Stimulated activated CD8-positive, alpha-beta memory T cell treated with anti-CD3 and anti-CD28 coated beads, Interleukin-7, amount 100 ng/mL, for 4 hours (primary cell): Measurements from ENCODE around the gene CCDC7.
"Not testable (repeated sequence)": the region's sequence is repeated elsewhere in the genome, so short reads cannot be mapped to it uniquely, and the experiment has no call there.

Experiments used
- DNase-seq, 2 donors: peaks; one replicate each; pipeline ENCODE4 v3.0.0-alpha.2; 2020; ENCODE audit warnings: low read depth in 2 of 2

The CCDC7 gene

DNA sequence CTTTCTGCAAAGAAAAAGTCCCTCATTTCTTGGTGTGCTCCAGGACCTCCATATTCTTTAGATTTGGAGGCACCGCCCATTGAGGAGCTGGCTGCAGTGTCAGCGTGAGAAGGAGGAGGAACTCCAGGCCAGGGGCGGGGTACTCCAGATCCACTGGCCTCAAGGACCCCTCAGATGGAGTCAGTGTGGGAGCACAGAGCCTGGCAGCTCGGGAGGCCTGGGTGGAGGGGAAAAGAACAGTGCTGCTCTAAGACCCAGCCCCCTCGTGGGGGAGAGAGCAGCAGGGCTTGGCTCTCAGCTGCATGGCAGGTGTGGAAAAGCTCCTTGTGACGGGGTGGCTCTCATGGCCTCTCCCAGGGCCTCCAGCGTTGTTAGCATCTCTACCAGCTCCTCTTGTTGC is 441.5 kb downstream of the CCDC7 start:
- no peak for DNase-seq

- no peak for DNase-seq
Observed at GRCh38 chr10:32888161-32888927, 442.4 kb downstream of the CCDC7 start.

DNA sequence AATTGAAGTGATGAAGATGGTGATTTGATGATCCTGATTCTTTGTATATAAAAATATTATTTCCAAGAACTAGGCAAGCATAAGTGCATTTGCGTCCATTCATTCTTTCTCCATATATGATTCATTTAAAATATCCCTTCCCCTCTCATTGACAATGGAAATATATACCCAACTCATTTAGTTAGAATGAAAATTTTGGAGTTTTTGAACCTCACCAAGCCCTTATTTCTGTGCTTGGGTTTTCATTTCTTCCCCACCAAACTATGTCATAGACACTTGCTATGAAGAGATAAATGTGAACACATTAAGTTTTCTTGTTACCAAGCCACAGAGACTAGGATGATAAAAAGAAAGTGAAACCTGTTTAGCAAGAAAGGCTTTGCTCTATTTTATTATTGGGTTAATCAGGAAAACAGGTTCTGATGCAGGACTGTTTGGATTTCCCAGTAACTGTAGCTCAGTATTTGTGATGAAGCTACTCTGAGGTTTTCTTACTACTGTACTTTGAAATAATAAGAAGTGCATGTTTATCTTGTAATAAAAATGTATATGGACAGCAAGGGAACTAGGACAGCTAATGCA is 443.8 kb downstream of the CCDC7 start:
- no peak for DNase-seq

DNA sequence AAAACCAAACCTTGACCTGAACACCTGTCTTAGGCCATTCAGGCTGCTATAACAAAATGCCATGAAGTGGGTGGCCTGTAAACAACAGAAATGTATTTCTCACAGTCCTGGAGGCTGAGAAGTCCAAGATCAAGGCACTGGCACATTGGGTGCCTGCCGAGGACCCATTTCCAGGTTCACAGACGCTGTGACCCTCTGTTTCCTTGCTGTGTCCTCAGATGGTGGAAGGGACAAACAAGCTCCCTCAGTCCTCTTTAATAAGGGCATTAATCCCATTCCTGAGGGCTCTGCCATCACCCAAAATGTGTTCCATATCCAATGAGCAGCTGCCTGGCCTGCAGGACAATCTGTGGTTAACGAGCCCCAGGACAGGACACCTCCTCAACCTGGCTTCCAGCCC is 444.5 kb downstream of the CCDC7 start:
- no peak for DNase-seq

DNA sequence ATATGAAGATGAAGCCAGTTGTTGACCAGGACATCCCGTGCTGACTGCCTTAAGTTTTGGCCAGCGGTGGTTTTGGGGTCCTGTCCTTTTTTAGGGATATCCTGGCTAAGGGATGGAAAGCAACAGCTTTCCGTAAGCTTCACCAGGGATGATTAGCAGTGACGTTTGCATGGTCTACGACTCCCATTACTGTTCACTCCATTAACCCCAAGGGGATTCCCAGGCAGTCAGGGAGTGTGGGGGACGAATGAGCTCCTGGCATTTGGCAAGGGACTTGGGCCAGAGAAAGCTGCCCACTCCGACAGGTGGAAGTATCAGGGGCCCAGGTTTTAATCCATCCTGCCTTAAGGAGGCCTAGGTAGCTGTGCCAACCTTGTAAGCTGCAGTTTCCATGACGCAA is 445.3 kb downstream of the CCDC7 start:
- no peak for DNase-seq

DNA sequence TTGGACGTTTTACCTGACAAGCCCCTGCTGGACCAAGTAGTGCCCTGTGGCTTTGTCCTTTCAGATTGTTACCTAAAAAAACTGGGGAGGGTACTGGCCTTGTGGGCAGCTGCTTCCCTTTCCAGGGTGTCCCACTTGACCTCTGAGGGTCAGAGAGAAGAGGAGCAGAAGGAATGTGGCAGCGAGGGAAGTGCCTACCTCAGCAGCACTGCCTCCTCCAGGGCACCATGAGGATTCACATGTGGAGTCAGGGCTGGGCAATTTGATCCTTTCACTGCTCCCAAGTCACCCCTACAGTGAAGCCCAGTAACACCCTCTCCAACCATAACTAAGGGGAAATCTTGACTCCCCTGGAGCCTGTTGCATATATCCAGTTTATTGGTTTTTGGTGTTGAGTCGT is 447.5 kb downstream of the CCDC7 start:
- DNase-seq, result no peak

DNA sequence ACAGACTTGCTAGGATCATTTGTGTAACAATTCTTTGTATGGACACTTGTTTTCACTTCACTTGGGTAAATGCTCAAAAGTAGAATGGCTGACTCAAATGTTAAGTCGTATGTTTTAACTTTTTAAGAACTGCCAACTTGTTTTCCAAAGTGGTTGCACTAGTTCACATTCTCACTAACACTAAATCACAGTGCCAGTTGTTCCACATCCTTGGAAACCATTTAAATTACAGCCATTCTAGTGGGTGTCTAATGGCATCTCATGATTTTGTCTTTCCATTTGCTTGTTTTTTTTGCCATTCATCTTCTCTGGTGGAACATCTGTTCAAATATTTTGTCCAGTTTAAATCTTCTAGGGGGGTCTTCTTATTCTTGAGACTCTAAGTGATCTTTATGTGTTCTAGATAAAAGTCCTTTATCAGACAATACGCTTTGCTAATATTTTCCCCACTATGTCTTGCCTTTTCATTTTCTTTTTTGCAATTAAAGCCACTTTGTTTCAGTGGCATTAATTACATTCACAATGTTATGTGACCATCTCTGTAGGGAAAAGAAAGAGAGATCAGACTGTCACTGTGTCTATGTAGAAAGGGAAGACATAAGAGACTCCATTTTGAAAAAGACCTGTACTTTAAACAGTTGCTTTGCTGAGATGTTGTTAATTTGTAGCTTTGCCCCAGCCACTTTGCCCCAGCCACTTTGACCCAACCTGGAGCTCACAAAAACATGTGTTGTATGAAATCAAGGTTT is 448.1 kb downstream of the CCDC7 start:
- no peak for DNase-seq

DNA sequence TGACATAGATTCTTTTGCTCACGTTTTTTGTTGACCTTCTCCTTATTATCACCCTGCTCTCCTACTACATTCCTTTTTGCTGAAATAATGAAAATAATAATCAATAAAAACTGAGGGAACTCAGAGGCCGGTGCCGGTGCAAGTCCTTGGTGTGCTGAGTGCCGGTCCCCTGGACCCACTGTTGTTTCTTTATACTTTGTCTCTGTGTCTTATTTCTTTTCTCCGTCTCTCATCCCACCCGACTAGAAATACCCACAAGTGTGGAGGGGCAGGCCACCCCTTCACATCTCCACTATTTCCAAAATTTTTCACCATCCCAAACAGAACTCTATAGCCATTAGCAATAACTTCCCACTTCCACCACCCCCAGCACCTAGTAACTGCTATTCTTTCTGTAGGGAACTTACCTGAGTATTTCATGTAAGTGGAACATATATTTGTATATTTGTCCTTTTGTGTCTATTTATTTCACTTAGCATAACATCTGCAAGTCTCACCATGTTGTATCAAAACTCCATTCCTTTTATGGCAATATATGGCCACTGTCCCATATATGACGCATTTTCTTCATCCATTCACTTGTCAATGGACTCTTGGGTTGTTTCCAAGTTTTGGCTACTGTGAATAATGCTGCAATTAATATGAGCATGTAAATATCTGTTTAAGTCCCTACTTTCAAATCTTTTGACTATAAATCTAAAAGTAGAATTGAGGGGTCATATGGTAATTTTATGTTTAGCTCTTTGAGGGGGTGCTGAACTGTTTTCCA is 449.4 kb downstream of the CCDC7 start:
- not testable (repeated sequence) for DNase-seq

- DNase-seq, result no peak
Observed at GRCh38 chr10:32901815-32902214, 455.9 kb downstream of the CCDC7 start.

GRCh38 chr10:32905466-32905865 is 459.5 kb downstream of the CCDC7 start:
- no peak for DNase-seq

DNA sequence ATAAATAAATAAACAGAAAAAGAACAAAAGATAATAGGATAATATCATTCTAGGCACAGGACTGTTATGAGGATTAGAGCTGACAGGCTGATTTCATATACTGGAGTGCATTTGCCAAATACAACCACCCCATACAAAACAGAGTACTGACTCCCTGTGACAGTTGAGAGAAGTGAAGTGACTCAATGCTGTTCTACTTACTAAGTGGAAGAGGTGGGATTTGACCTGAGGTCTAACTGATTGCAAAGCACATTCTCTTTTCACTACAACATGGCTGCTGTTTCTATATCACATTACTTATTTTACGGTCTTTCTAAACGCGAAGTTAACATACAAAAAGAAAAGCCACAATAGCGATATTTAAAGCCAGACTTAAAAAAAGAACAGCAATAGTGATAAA is 460.7 kb downstream of the CCDC7 start:
- DNase-seq, result no peak

GRCh38 chr10:32909456-32909855 is 463.5 kb downstream of the CCDC7 start:
- DNase-seq, result no peak

DNA sequence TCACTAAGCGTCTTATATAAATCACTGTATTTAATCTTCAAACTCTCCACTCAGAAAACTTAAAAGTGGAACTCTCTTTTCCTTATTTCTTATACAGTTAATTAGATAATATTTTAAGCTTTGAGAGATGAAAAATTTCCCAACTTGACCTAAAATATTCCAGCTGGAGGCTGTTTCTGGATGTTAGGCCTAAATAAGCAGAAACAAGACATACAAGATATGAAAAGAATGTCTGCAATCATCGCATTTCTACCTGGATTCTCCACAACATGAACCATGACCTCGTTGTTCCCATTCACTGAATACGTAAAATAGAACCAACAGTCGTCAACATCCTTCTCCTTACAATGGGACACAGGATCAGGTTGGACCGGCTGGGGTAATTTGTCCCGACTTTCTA is 464.0 kb downstream of the CCDC7 start:
- not testable (repeated sequence) for DNase-seq

- no peak for DNase-seq
Observed at GRCh38 chr10:32911285-32912016, 465.5 kb downstream of the CCDC7 start.

DNA sequence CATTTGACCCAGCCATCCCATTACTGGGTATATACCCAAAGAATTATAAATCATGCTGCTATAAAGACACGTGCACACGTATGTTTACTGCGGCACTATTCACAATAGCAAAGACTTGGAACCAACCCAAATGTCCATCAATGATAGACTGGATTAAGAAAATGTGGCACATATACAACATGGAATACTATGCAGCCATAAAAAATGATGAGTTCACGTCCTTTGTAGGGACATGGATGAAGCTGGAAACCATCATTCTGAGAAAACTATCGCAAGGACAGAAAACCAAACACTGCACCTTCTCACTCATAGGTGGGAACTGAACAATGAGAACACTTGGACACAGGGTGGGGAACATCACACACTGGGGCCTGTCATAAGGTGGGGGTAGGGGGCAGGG is 471.9 kb downstream of the CCDC7 start:
- not testable (repeated sequence) for DNase-seq

- no peak for DNase-seq
Observed at GRCh38 chr10:32922170-32922569, 476.2 kb downstream of the CCDC7 start.

DNA sequence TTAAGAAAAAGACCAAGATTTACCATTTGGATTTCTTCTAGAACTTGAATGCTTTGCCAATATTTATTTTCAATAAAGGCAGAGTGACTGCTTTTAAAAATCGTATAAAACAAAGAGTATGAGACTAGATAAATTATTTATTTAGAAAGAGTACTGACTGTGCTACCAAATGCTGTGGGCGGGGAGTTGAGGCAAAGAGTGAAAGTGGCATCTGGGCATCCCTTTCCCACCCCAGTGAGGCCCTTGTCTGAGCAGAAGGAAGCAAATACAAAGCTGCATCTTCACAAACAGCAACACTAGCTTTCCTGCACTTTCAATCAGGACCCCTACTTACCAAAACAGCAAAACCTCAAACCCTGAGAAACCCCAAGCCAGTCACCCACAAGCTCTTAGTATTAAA is 477.2 kb downstream of the CCDC7 start:
- DNase-seq, result no peak

DNA sequence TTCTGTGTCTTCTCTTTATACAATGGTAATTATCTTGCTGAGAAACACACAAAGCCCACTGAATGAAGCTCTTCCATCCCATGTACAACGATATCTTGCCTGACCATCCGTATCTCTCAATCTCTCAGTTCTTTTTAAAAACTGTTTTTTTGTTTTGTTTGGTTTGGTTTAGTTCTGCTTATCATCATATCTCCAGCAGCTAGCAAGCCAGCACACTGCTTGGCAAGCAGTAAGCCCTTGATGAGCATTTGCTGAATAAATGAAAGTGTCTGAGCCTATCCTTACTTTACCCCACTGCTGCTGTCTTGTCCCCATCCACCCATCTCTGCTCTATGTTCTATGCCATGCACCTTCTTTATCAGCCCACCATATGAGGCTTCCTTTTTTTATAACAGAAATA is 477.9 kb downstream of the CCDC7 start:
- no peak for DNase-seq
